Uterus (tissue), 4 donors: ENCODE results near the gene GJA1. TPM values are rescaled to one million over a fixed set of nuclear protein-coding genes. Genes with fewer than 3 reads are reported as not detected.

Experiments used
- DNase-seq, 2 donors: peaks; one replicate each; pipeline ENCODE4 v3.0.0-alpha.2; 2019 to 2020
- H3K27ac ChIP-seq, 2 donors: fragments of 200-600 bp; sonication (generic); 1 replicate in 1 of 2; 2 replicates in 1 of 2; pipeline ENCODE4 v1.5.1; 2016 to 2018
- H3K27me3 ChIP-seq, 2 donors: fragments of 200-600 bp; sonication (generic); one replicate each; pipeline ENCODE4 v1.5.1; 2018 to 2019; ENCODE audit warnings: control low read depth in 1 of 2
- H3K36me3 ChIP-seq, 2 donors: fragments of 200-600 bp; sonication (generic); one replicate each; pipeline ENCODE4 v1.5.1; 2019; ENCODE audit warnings: control low read depth in 1 of 2
- H3K4me1 ChIP-seq, 2 donors: fragments of 200-600 bp; sonication (generic); one replicate each; pipeline ENCODE4 v1.5.1; 2018 to 2019; ENCODE audit warnings: control low read depth in 1 of 2
- H3K4me3 ChIP-seq, 2 donors: fragments of 200-600 bp; sonication (generic); 1 replicate in 1 of 2; 2 replicates in 1 of 2; pipeline ENCODE4 v1.5.1; 2018 to 2019; ENCODE audit warnings: mild to moderate bottlenecking in 1 of 2
- H3K9me3 ChIP-seq, 2 donors: fragments of 200-600 bp; sonication (generic); one replicate each; pipeline ENCODE4 v1.5.1; 2019; ENCODE audit warnings: control low read depth in 1 of 2
- POLR2A ChIP-seq, 2 donors: fragments of 450-650 bp; IDR thresholded peaks; one replicate each; pipeline ENCODE4 v1.6.1; 2016; ENCODE audit warnings: antibody characterized with exemption in 2 of 2, mild to moderate bottlenecking in 1 of 2, moderate library complexity in 1 of 2
- intact Hi-C: fragments of 100-400 bp; cut with DNase I; formaldehyde crosslinking; loops from one replicate; pipeline ENCODE4 v1.15.1; 2023; ENCODE audit warnings: low total_unique reads
- total RNA-seq, 4 donors: library from RNA; depleted of rRNA in 3 of 4; stranded (reverse); fragments of >200 nt in 3 of 4; gene quantifications; one replicate each; pipeline versions ENCODE4 v1.1.0 to v1.2.4, GENCODE V29; 2014 to 2023
- TF ChIP-seq, protein P1 (sequence below), 4 experiments: fragments of 200-600 bp in 2 of 4; fragments of 450-650 bp in 2 of 4; sonication (generic) in 2 of 4; IDR thresholded peaks; one replicate each; pipeline ENCODE4 v1.5.1; 2016 to 2019; ENCODE audit warnings: antibody characterized with exemption in 4 of 4, mild to moderate bottlenecking in 2 of 4, moderate library complexity in 1 of 4
- donor health status: DM: yes; HTN: yes; CAD: no.

GJA1 gene
- total RNA-seq, 4 donors from 2014 or later = 41.5 to 260 (median 54.3) TPM

DNA sequence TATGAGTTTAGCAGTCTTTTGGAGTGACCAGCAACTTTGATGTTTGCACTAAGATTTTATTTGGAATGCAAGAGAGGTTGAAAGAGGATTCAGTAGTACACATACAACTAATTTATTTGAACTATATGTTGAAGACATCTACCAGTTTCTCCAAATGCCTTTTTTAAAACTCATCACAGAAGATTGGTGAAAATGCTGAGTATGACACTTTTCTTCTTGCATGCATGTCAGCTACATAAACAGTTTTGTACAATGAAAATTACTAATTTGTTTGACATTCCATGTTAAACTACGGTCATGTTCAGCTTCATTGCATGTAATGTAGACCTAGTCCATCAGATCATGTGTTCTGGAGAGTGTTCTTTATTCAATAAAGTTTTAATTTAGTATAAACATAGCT lies 13.9 kb downstream of the GJA1 start:
- no peaks in the 10 kb centered on the region for H3K27me3 ChIP-seq
- TF ChIP-seq, protein P1, sequence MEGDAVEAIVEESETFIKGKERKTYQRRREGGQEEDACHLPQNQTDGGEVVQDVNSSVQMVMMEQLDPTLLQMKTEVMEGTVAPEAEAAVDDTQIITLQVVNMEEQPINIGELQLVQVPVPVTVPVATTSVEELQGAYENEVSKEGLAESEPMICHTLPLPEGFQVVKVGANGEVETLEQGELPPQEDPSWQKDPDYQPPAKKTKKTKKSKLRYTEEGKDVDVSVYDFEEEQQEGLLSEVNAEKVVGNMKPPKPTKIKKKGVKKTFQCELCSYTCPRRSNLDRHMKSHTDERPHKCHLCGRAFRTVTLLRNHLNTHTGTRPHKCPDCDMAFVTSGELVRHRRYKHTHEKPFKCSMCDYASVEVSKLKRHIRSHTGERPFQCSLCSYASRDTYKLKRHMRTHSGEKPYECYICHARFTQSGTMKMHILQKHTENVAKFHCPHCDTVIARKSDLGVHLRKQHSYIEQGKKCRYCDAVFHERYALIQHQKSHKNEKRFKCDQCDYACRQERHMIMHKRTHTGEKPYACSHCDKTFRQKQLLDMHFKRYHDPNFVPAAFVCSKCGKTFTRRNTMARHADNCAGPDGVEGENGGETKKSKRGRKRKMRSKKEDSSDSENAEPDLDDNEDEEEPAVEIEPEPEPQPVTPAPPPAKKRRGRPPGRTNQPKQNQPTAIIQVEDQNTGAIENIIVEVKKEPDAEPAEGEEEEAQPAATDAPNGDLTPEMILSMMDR (IDR thresholded peaks at IDR 0.05) = no peak
- no peak for TF ChIP-seq POLR2A (IDR thresholded peaks at IDR 0.05)
- intact Hi-C loops = no loop called here
- H3K4me3 ChIP-seq = no peak overlapping the region
- H3K9me3 ChIP-seq = no peaks in the 10 kb centered on the region
- no peaks in the 10 kb centered on the region for H3K36me3 ChIP-seq
- no peak for DNase-seq
- no peak overlapping the region for H3K27ac ChIP-seq
- H3K4me1 ChIP-seq = no peaks in the 10 kb centered on the region

DNA sequence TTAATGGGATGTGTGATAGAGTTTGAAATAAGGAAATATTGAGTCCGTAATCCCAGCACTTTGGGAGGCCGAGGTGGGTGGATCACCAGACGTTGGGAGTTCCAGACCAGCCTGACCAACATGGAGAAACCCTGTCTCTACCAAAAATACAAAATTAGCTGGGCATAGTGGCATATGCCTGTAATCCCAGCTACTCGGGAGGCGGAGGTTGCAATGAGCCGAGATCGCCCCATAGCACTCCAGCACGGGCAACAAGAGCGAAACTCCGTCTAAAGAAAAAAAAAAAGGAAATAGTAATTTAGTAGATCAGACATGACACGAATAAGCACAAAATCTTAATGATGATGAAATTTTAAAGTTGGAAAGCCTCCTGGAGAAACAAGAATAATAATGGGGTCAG lies 14.8 kb downstream of the GJA1 start:
- H3K4me1 ChIP-seq = no peaks in the 10 kb centered on the region
- no peak for DNase-seq
- H3K9me3 ChIP-seq = no peaks in the 10 kb centered on the region
- H3K36me3 ChIP-seq = no peaks in the 10 kb centered on the region
- H3K27ac ChIP-seq = no peak overlapping the region
- H3K4me3 ChIP-seq = no peak overlapping the region
- intact Hi-C loops = no loop called here
- TF ChIP-seq POLR2A (IDR thresholded peaks at IDR 0.05) = no peak
- TF ChIP-seq, protein P1 (IDR thresholded peaks at IDR 0.05) = no peak
- H3K27me3 ChIP-seq = no peaks in the 10 kb centered on the region

DNA sequence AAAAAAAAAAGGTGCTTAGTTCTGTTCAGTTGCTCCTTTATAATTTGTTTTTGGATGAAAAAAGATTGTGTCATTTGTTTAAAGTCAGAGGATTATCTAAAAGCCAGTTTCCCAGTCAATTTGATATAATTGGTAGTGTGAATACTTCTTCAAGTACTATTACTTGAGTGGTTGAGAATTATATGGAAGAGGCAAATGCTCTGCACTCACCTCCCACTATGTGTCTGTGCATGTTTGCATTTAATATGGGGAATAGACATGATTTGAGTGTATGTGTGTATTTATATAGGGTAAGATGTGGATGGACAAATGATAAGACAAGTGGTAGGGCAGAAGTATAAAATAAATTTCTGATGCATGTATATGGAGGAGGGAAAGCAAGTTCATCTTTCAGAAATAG lies 15.8 kb downstream of the GJA1 start:
- no peak overlapping the region for H3K27ac ChIP-seq
- H3K9me3 ChIP-seq = no peaks in the 10 kb centered on the region
- intact Hi-C loops = no loop called here
- TF ChIP-seq, protein P1 (IDR thresholded peaks at IDR 0.05) = no peak
- no peak for TF ChIP-seq POLR2A (IDR thresholded peaks at IDR 0.05)
- DNase-seq = no peak
- H3K4me1 ChIP-seq = no peaks in the 10 kb centered on the region
- no peaks in the 10 kb centered on the region for H3K36me3 ChIP-seq
- H3K4me3 ChIP-seq = no peak overlapping the region
- H3K27me3 ChIP-seq = no peaks in the 10 kb centered on the region

DNA sequence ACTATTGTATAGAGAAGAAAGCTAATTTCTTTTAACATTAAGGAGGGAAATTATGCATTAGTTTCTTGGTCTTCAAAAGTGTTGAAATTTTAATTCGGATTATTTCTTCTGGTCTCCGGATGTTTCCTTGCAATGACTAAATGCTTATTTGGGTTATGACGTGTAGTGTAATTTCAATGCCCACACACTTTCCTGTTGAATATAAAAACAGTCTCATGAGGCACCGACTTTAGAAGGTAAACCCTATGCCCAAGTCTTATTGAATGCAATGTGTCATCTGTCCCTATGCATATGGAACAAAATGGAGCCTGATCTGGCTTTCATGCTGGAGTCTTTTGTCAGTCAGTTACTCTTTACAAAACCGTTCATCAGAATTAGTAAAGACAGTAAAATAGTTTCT lies 17.7 kb downstream of the GJA1 start:
- intact Hi-C loops = no loop called here
- TF ChIP-seq POLR2A (IDR thresholded peaks at IDR 0.05) = no peak
- TF ChIP-seq, protein P1 (IDR thresholded peaks at IDR 0.05) = no peak
- H3K27ac ChIP-seq = no peak overlapping the region

DNA sequence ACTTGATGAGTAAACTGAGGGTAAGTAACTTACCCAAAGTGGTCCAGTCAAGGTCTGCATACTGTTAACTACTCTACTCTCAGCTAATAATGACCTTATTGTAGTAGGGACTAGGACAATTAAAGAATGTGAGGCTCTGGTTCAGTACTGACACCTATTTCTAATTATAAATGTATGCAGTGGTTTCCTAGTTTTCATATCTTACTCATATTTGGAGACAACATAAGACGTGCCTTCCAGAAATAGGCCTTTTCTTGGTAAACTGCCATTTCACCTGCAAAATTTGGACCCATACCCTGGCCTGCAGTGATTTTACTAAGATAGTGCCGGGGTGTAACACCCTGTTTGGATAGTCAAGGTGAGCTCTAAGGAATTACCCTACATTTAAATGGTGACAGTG lies 24.7 kb downstream of the GJA1 start:
- Histone ChIP-seq H3K36me3 (no peaks in the 10 kb centered on the region), H3K27me3 (no peaks in the 10 kb centered on the region), H3K9me3 (no peaks in the 10 kb centered on the region), H3K4me1 (no peaks in the 10 kb centered on the region), H3K4me3 (no peak overlapping the region), H3K27ac (no peak overlapping the region)
- TF ChIP-seq, protein P1 (IDR thresholded peaks at IDR 0.05) = no peak
- TF ChIP-seq POLR2A (IDR thresholded peaks at IDR 0.05) = no peak
- no peak for DNase-seq
- intact Hi-C loops = no loop called here

More for the DNA sequence above, 17.7 kb downstream of the GJA1 start:
- no peak for DNase-seq
- Histone ChIP-seq H3K36me3 (no peaks in the 10 kb centered on the region), H3K4me1 (no peaks in the 10 kb centered on the region), H3K27me3 (no peaks in the 10 kb centered on the region), H3K9me3 (no peaks in the 10 kb centered on the region), H3K4me3 (no peak overlapping the region)
